Lower leg skin (tissue), 4 donors: ENCODE data around the gene GLIS2. TPM values are rescaled to one million over a fixed set of nuclear protein-coding genes. Genes with fewer than 3 reads are reported as not detected.

ENCODE experiments used
- DNase-seq, 2 donors: peaks; one replicate each; pipeline ENCODE4 v3.0.0-alpha.2; 2019; ENCODE audit warnings: low spot score in 2 of 2
- H3K4me3 ChIP-seq: fragments of 200-600 bp; sonication (generic); 2 replicates; pipeline ENCODE4 v1.5.1; 2017; ENCODE audit warnings: mild to moderate bottlenecking, low read depth; ENCODE audit not compliant: poor library complexity, severe bottlenecking
- CTCF ChIP-seq, 3 donors: fragments of 450-650 bp; IDR thresholded peaks; one replicate each; pipeline ENCODE4 v1.5.1; 2016; ENCODE audit warnings: antibody characterized with exemption in 3 of 3, mild to moderate bottlenecking in 3 of 3, moderate library complexity in 2 of 3
- POLR2A ChIP-seq, 2 donors: fragments of 450-650 bp; IDR thresholded peaks; one replicate each; pipeline ENCODE4 v1.6.1; 2016 to 2017; ENCODE audit warnings: antibody characterized with exemption in 2 of 2, mild to moderate bottlenecking in 1 of 2, moderate library complexity in 1 of 2
- WGBS, 2 donors: methylation state at CpG; one replicate each; pipeline ENCODE4 v1.1.5; 2018; 5-methylcytosine and 5-hydroxymethylcytosine counted together
- intact Hi-C: fragments of 100-400 bp; cut with DNase I; formaldehyde crosslinking; loops from one replicate; pipeline ENCODE4 v1.15.0; 2023; ENCODE audit warnings: low total_unique reads
- total RNA-seq, 4 donors: library from RNA; depleted of rRNA; stranded (reverse); fragments of >200 nt; gene quantifications; one replicate each; pipeline ENCODE4 v1.1.0, GENCODE V29; 2016

GLIS2 gene
- total RNA-seq, 4 donors from 2014 or later: 1.3 to 2.6 (median 2.2) TPM

- no peak for DNase-seq
- H3K4me3 ChIP-seq: no peak overlapping the region
- no peak for TF ChIP-seq CTCF (IDR thresholded peaks at IDR 0.05)
- no peak for TF ChIP-seq POLR2A (IDR thresholded peaks at IDR 0.05)
- intact Hi-C loops: no loop called here
- WGBS, 2 donors: 92 to 94% methylated on average over 7 to 10 of the region's 12 CpGs
Observed at GRCh38 chr16:4361944-4362311, 46.1 kb downstream of the GLIS2 start.

- 74 to 81% methylated on average over 18 to 19 of the region's 19 CpGs for whole genome bisulfite sequencing, 2 donors
- no peak overlapping the region for H3K4me3 ChIP-seq
- no peak for DNase-seq
- intact Hi-C loops: no loop called here
- TF ChIP-seq CTCF (IDR thresholded peaks at IDR 0.05): no peak
- no peak for TF ChIP-seq POLR2A (IDR thresholded peaks at IDR 0.05)
Observed at GRCh38 chr16:4362476-4363135, 46.7 kb downstream of the GLIS2 start.

- intact Hi-C loops: no loop called here
- TF ChIP-seq CTCF (IDR thresholded peaks at IDR 0.05) (no peak), POLR2A (IDR thresholded peaks at IDR 0.05) (no peak)
- no peak for DNase-seq
- H3K4me3 ChIP-seq: no peak overlapping the region
- WGBS, 2 donors: 92 to 93% methylated on average over 35 to 37 of the region's 37 CpGs
Observed at GRCh38 chr16:4364196-4365013, 48.5 kb downstream of the GLIS2 start.

GRCh38 chr16:4365014-4365406 lies 49.1 kb downstream of the GLIS2 start:
- DNase-seq: no peak
- TF ChIP-seq CTCF (IDR thresholded peaks at IDR 0.05): no peak
- TF ChIP-seq POLR2A (IDR thresholded peaks at IDR 0.05): no peak
- intact Hi-C loops: no loop called here
- 93% methylated on average over 5 to 9 of the region's 10 CpGs for WGBS, 2 donors
- H3K4me3 ChIP-seq: no peak overlapping the region

- 93 to 94% methylated on average over 11 to 12 of the region's 12 CpGs for WGBS, 2 donors
- TF ChIP-seq CTCF (IDR thresholded peaks at IDR 0.05) (no peak), POLR2A (IDR thresholded peaks at IDR 0.05) (no peak)
- intact Hi-C loops: no loop called here
Observed at GRCh38 chr16:4365615-4366014, 49.7 kb downstream of the GLIS2 start.

More at GRCh38 chr16:4365615-4366014, 49.7 kb downstream of the GLIS2 start:
- DNase-seq: no peak
- H3K4me3 ChIP-seq: no peak overlapping the region
